GM23248 (cell line): ENCODE data around the gene KIF22.

Experiments
- EZH2 ChIP-seq: fragments of 200-600 bp; sonication (generic); IDR thresholded peaks from 2 replicates; pipeline ENCODE4 v1.6.1; 2018; ENCODE audit warnings: antibody characterized with exemption, mild to moderate bottlenecking; ENCODE audit not compliant: insufficient read depth, poor library complexity, severe bottlenecking
- EZH2phosphoT487 ChIP-seq: fragments of 200-600 bp; sonication (generic); IDR thresholded peaks from 2 replicates; pipeline ENCODE4 v1.6.1; 2018; ENCODE audit warnings: antibody characterized with exemption, moderate library complexity, mild to moderate bottlenecking, low read depth; ENCODE audit not compliant: insufficient read depth

GRCh38 chr16:29819506-29819905 is 29.0 kb downstream of the KIF22 start:
- TF ChIP-seq EZH2phosphoT487 (no peak), EZH2 (no peak)
